ENCODE results near the gene APOBEC3G.
"Not testable (repeated sequence)": the region's sequence is repeated elsewhere in the genome, so short reads cannot be mapped to it uniquely, and the experiment has no call there.

APOBEC3G gene

GRCh38 chr22:39077912-39078311 is 837 bp downstream of the APOBEC3G start:
- not testable (repeated sequence) for H4K20me1 ChIP-seq (ENCODE audit: insufficient read depth, low read length); H3K36me3 ChIP-seq (ENCODE audit: insufficient read depth, low read length); H3K79me2 ChIP-seq (ENCODE audit: insufficient read depth, low read length); DNase-seq; ATAC-seq (ENCODE audit: insufficient read depth, low read depth); H3K27me3 ChIP-seq (ENCODE audit: insufficient read depth, low read length, poor library complexity); H3K9me3 ChIP-seq (ENCODE audit: insufficient read depth, low read length, severe bottlenecking)
- Histone ChIP-seq H3K9ac (ENCODE audit: low read depth, low read length) (peak overlapping the region; percentile 65), H3K4me2 (ENCODE audit: insufficient read depth, low read length) (peak overlapping the region; percentile 93), H3K4me3 (ENCODE audit: low read depth in 1 of 2, low read length in 2 of 2) (peak overlapping the region; percentile 50 to 70; a peak in 3 of 4 replicates), H3K4me1 (ENCODE audit: insufficient read depth, low read length) (peaks cover 15% of the 10 kb centered on the region), H3K27ac (ENCODE audit: low read length) (peak overlapping the region; percentile 76), H2AFZ (ENCODE audit: low read depth, low read length) (peak overlapping the region; percentile 73; the same call in 1 of the 2 replicates)

GRCh38 chr22:39078329-39078728 is 1.3 kb downstream of the APOBEC3G start:
- Histone ChIP-seq H3K9ac (ENCODE audit: low read depth, low read length) (no peak overlapping the region), H3K4me1 (ENCODE audit: insufficient read depth, low read length) (peaks cover 15% of the 10 kb centered on the region), H2AFZ (ENCODE audit: low read depth, low read length) (no peak overlapping the region), H4K20me1 (ENCODE audit: insufficient read depth, low read length) (no peaks in the 10 kb centered on the region), H3K79me2 (ENCODE audit: insufficient read depth, low read length) (no peaks in the 10 kb centered on the region), H3K4me2 (ENCODE audit: insufficient read depth, low read length) (peak overlapping the region; percentile 93; the same call in 1 of the 2 replicates), H3K9me3 (ENCODE audit: insufficient read depth, low read length, severe bottlenecking) (no peaks in the 10 kb centered on the region), H3K4me3 (ENCODE audit: low read depth in 1 of 2, low read length in 2 of 2) (no peak overlapping the region), H3K36me3 (ENCODE audit: insufficient read depth, low read length) (no peaks in the 10 kb centered on the region), H3K27me3 (ENCODE audit: insufficient read depth, low read length, poor library complexity) (no peaks in the 10 kb centered on the region), H3K27ac (ENCODE audit: low read length) (no peak overlapping the region; the same call in 1 of the 2 replicates)
- TF ChIP-seq EZH2 (IDR thresholded peaks at IDR 0.05; ENCODE audit: borderline replicate concordance, low read depth, low read length, severe bottlenecking) (no peak), CTCF (IDR thresholded peaks at IDR 0.05; ENCODE audit: borderline replicate concordance, extremely low read depth, low read length, poor library complexity, severe bottlenecking) (no peak)
- DNase-seq (no peak), ATAC-seq (ENCODE audit: insufficient read depth, low read depth) (no peak)

- H3K36me3 ChIP-seq (ENCODE audit: insufficient read depth, low read length); H3K4me3 ChIP-seq (ENCODE audit: low read depth in 1 of 2, low read length in 2 of 2); H2AFZ ChIP-seq (ENCODE audit: low read depth, low read length); H3K4me2 ChIP-seq (ENCODE audit: insufficient read depth, low read length); DNase-seq; H3K27me3 ChIP-seq (ENCODE audit: insufficient read depth, low read length, poor library complexity); H3K9ac ChIP-seq (ENCODE audit: low read depth, low read length); H3K9me3 ChIP-seq (ENCODE audit: insufficient read depth, low read length, severe bottlenecking); H4K20me1 ChIP-seq (ENCODE audit: insufficient read depth, low read length); H3K79me2 ChIP-seq (ENCODE audit: insufficient read depth, low read length); ATAC-seq (ENCODE audit: insufficient read depth, low read depth); H3K27ac ChIP-seq (ENCODE audit: low read length): not testable (repeated sequence)
- H3K4me1 ChIP-seq (ENCODE audit: insufficient read depth, low read length): peaks cover 15% of the 10 kb centered on the region
Measured at GRCh38 chr22:39079054-39079637, 2.1 kb downstream of the APOBEC3G start.

GRCh38 chr22:39080052-39080762 is 3.1 kb downstream of the APOBEC3G start:
- H3K9ac ChIP-seq (ENCODE audit: low read depth, low read length): no peak overlapping the region
- no peak overlapping the region for H3K4me2 ChIP-seq (ENCODE audit: insufficient read depth, low read length)

More at GRCh38 chr22:39080052-39080762, 3.1 kb downstream of the APOBEC3G start:
- Histone ChIP-seq H3K79me2 (ENCODE audit: insufficient read depth, low read length) (no peaks in the 10 kb centered on the region), H3K27me3 (ENCODE audit: insufficient read depth, low read length, poor library complexity) (no peaks in the 10 kb centered on the region), H3K4me1 (ENCODE audit: insufficient read depth, low read length) (peaks cover 15% of the 10 kb centered on the region), H4K20me1 (ENCODE audit: insufficient read depth, low read length) (no peaks in the 10 kb centered on the region), H2AFZ (ENCODE audit: low read depth, low read length) (no peak overlapping the region), H3K9me3 (ENCODE audit: insufficient read depth, low read length, severe bottlenecking) (no peaks in the 10 kb centered on the region), H3K4me3 (ENCODE audit: low read depth in 1 of 2, low read length in 2 of 2) (no peak overlapping the region), H3K27ac (ENCODE audit: low read length) (no peak overlapping the region), H3K36me3 (ENCODE audit: insufficient read depth, low read length) (no peaks in the 10 kb centered on the region)
- no peak for TF ChIP-seq CTCF (IDR thresholded peaks at IDR 0.05; ENCODE audit: borderline replicate concordance, extremely low read depth, low read length, poor library complexity, severe bottlenecking)
- TF ChIP-seq EZH2 (IDR thresholded peaks at IDR 0.05; ENCODE audit: borderline replicate concordance, low read depth, low read length, severe bottlenecking): no peak
- no peak for ATAC-seq (ENCODE audit: insufficient read depth, low read depth)
- no peak for DNase-seq
